Calu3 (cell line): ENCODE data around the gene RIOK1. TPM values are rescaled to one million over a fixed set of nuclear protein-coding genes. Genes with fewer than 3 reads are reported as not detected.

Source experiments
- BruUV-seq: library from RNA; stranded (reverse); fragments of 400-500 nt; replicated peaks from 2 replicates; lab custom pipeline; 2021; lab: Mats Ljungman, UMichigan
- CTCF ChIA-PET: fragments of 300-600 bp; sonication (Branson Sonifier 250); formaldehyde crosslinking; loops from one replicate; lab custom pipeline; 2022; ENCODE audit warnings: antibody characterized with exemption; lab: Charles Lee
- DNase-seq: peaks from one replicate; pipeline ENCODE4 v3.0.0; 2022
- H3K27ac Mint-ChIP-seq: one replicate; pipeline ENCODE4 v1.8.0; 2022; ENCODE audit warnings: mixed read lengths; ENCODE audit not compliant: unreplicated experiment
- H3K27me3 Mint-ChIP-seq: one replicate; pipeline ENCODE4 v1.8.0; 2022; ENCODE audit warnings: mixed read lengths; ENCODE audit not compliant: unreplicated experiment
- H3K36me3 Mint-ChIP-seq: one replicate; pipeline ENCODE4 v1.8.0; 2022; ENCODE audit warnings: mild to moderate bottlenecking, moderate library complexity, mixed read lengths; ENCODE audit not compliant: insufficient read depth, unreplicated experiment
- H3K4me1 Mint-ChIP-seq: one replicate; pipeline ENCODE4 v1.8.0; 2022; ENCODE audit warnings: mild to moderate bottlenecking, low read depth, mixed read lengths; ENCODE audit not compliant: unreplicated experiment
- H3K4me3 Mint-ChIP-seq: one replicate; pipeline ENCODE4 v1.8.0; 2022; ENCODE audit warnings: mild to moderate bottlenecking, low read depth, moderate library complexity, mixed read lengths; ENCODE audit not compliant: unreplicated experiment
- H3K9me3 Mint-ChIP-seq: one replicate; pipeline ENCODE4 v1.8.0; 2022; ENCODE audit warnings: low read depth, mixed read lengths; ENCODE audit not compliant: unreplicated experiment
- intact Hi-C: fragments of 100-400 bp; cut with micrococcal nuclease; formaldehyde crosslinking; loops from one replicate; pipeline ENCODE4 v1.10.0; 2022; ENCODE audit not compliant: unreplicated experiment
- total RNA-seq: library from RNA; stranded (reverse); gene quantifications from 2 replicates; pipeline ENCODE4 v1.2.3, GENCODE V29; 2022
- TF ChIP-seq, protein P1 (sequence below): fragments of 200-600 bp; IDR thresholded peaks from one replicate; pipeline ENCODE4 v1.8.0; 2022; ENCODE audit warnings: antibody characterized with exemption; ENCODE audit not compliant: unreplicated experiment

The RIOK1 gene
- total RNA-seq, 1 experiment from 2014 or later = 13.3 TPM

DNA sequence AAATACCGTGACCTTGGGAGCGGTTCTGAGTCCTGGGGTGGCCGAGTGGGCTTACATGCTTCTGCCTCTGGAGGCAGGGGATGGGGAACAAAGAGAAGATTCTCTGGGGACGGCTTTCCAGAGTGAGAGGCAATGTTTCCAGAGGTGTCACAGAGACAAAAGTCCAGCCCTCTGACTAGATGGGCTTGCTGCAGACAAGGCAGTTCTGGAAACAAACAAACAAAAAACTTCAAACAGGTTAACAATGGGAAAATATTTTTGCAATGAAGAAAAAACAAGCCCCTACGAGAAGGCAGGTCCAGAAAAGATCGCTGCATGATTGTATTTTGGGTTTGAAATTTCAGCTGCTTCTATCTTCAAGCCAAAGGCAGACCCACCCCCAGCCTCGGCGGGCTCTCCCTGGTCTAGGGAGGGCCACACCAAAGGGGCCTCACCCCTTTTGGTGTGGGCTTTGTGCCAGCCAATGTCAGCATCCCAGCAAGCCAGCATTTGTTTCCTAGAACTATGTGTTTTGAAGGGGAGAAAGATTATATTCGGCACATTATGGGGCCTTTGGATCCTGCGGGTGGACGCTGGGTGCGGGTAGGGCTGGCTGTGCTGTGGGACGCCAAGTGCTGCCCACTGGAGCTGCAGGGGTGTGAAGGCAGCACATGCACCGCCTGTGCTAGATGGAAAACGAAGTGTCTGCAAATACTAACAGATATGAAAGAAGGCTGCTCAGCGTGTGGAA, 42.9 kb downstream of the RIOK1 start:
- no peaks in the 10 kb centered on the region for H3K36me3 Mint-ChIP-seq
- H3K9me3 Mint-ChIP-seq = no peaks in the 10 kb centered on the region
- no peak overlapping the region for H3K4me3 Mint-ChIP-seq
- TF ChIP-seq, protein P1, sequence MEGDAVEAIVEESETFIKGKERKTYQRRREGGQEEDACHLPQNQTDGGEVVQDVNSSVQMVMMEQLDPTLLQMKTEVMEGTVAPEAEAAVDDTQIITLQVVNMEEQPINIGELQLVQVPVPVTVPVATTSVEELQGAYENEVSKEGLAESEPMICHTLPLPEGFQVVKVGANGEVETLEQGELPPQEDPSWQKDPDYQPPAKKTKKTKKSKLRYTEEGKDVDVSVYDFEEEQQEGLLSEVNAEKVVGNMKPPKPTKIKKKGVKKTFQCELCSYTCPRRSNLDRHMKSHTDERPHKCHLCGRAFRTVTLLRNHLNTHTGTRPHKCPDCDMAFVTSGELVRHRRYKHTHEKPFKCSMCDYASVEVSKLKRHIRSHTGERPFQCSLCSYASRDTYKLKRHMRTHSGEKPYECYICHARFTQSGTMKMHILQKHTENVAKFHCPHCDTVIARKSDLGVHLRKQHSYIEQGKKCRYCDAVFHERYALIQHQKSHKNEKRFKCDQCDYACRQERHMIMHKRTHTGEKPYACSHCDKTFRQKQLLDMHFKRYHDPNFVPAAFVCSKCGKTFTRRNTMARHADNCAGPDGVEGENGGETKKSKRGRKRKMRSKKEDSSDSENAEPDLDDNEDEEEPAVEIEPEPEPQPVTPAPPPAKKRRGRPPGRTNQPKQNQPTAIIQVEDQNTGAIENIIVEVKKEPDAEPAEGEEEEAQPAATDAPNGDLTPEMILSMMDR = no peak
- no peaks in the 10 kb centered on the region for H3K27me3 Mint-ChIP-seq
- CTCF ChIA-PET = no interaction called here
- intact Hi-C loops = no loop called here
- H3K27ac Mint-ChIP-seq = no peak overlapping the region
- no TSS peak for BruUV-seq
- H3K4me1 Mint-ChIP-seq = no peaks in the 10 kb centered on the region
- DNase-seq = no peak

DNA sequence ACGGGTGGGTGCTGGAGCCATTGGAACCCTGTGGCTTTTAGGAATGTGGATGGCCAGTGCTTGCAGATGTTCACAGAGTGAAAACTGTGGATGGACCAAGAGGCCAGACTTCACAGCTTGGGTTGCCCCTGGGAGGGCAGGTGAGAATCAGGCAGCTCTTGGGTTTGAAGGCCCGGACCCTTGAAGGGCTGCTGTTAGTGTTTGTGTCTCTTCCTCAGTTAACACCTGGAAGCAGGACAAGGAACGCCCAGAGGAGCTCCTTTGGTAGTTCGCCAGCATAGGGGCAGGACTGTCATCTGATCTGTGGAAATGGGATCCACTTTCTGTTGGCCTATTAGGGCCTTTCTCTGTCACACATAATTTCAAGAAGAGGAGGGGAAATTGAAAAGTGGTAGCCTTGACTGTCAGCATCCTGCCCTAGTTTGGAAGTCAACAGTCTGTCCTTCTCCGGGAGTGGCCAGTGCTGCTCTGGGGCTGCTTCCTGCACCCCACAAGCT, 43.6 kb downstream of the RIOK1 start:
- Mint-ChIP-seq H3K9me3 (no peaks in the 10 kb centered on the region), H3K27me3 (no peaks in the 10 kb centered on the region), H3K4me3 (no peak overlapping the region), H3K36me3 (no peaks in the 10 kb centered on the region), H3K4me1 (no peaks in the 10 kb centered on the region), H3K27ac (no peak overlapping the region)
- CTCF ChIA-PET = no interaction called here
- intact Hi-C loops = no loop called here
- DNase-seq = no peak
- TF ChIP-seq, protein P1 = no peak
- BruUV-seq = no TSS peak

DNA sequence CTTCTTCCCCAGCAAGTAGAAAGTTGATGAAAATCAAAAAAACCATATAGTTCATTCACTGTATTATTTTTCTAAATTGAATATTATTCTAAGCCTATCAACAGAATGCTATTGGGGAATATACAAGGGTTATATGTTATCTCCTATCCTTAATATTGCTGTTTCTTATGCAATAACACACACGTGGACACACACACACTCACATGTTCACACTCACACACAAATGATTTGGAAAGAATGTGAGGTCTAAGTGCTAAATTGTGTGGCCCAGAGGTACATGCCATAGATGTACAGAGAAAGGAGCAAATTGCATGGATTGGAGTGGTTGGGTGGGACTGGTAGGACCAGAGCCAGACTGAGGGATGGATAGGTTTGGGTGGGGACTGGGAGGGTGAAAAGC, 45.1 kb downstream of the RIOK1 start:
- H3K4me1 Mint-ChIP-seq = no peaks in the 10 kb centered on the region
- H3K4me3 Mint-ChIP-seq = no peak overlapping the region
- TF ChIP-seq, protein P1 = no peak
- H3K9me3 Mint-ChIP-seq = no peaks in the 10 kb centered on the region
- CTCF ChIA-PET = no interaction called here
- intact Hi-C loops = no loop called here
- no TSS peak for BruUV-seq
- H3K27me3 Mint-ChIP-seq = no peaks in the 10 kb centered on the region
- H3K27ac Mint-ChIP-seq = no peak overlapping the region
- H3K36me3 Mint-ChIP-seq = no peaks in the 10 kb centered on the region
- DNase-seq = no peak

DNA sequence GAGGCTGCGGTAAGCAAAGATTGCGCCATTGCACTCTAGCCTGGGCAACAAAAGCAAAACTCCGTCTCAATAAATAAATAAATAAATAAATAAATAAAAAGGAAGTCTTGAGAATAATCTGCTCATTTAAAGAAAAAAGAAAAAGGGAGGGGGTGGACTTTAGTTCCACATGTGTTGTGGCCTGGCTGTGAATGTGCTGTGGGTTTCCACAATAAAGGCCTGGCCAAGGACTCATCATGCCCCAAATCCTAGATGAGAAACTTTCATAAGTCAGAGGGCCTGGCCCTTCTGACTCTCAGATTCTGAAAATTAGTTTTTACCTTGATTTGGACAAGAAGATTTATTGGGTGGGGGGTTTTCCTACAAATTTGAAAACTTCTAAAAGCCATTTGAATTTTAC, 48.4 kb downstream of the RIOK1 start:
- Mint-ChIP-seq H3K4me3 (no peak overlapping the region), H3K4me1 (no peaks in the 10 kb centered on the region), H3K27me3 (no peaks in the 10 kb centered on the region), H3K9me3 (peaks cover 2% of the 10 kb centered on the region), H3K27ac (no peak overlapping the region), H3K36me3 (peaks cover 5% of the 10 kb centered on the region)
- intact Hi-C loops = no loop called here
- CTCF ChIA-PET = interaction anchor here (0.6 kb wide), 1 partner anchor 12 kb away, joined by 6 read pairs; no protein-coding TSS in a partner anchor
- no TSS peak for BruUV-seq
- TF ChIP-seq, protein P1 = no peak
- no peak for DNase-seq
